ENCODE results near the gene GNG3.

The GNG3 gene

GRCh38 chr11:62712861-62713260 is 5.4 kb downstream of the GNG3 start:
- DNase-seq (ENCODE audit: extremely low read depth, low read depth), result no peak
- TF ChIP-seq, protein P1, sequence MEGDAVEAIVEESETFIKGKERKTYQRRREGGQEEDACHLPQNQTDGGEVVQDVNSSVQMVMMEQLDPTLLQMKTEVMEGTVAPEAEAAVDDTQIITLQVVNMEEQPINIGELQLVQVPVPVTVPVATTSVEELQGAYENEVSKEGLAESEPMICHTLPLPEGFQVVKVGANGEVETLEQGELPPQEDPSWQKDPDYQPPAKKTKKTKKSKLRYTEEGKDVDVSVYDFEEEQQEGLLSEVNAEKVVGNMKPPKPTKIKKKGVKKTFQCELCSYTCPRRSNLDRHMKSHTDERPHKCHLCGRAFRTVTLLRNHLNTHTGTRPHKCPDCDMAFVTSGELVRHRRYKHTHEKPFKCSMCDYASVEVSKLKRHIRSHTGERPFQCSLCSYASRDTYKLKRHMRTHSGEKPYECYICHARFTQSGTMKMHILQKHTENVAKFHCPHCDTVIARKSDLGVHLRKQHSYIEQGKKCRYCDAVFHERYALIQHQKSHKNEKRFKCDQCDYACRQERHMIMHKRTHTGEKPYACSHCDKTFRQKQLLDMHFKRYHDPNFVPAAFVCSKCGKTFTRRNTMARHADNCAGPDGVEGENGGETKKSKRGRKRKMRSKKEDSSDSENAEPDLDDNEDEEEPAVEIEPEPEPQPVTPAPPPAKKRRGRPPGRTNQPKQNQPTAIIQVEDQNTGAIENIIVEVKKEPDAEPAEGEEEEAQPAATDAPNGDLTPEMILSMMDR (IDR thresholded peaks at IDR 0.05; ENCODE audit: low read depth, low read length), result no peak

GRCh38 chr11:62713343-62713742 is 5.9 kb downstream of the GNG3 start:
- TF ChIP-seq, protein P1 (IDR thresholded peaks at IDR 0.05; ENCODE audit: low read depth, low read length), result no peak
- DNase-seq (ENCODE audit: extremely low read depth, low read depth), result no peak

GRCh38 chr11:62715150-62716130 is 8.0 kb downstream of the GNG3 start:
- TF ChIP-seq, protein P1 (IDR thresholded peaks at IDR 0.05; ENCODE audit: low read depth, low read length), result no peak
- no peak for DNase-seq (ENCODE audit: extremely low read depth, low read depth)

DNA sequence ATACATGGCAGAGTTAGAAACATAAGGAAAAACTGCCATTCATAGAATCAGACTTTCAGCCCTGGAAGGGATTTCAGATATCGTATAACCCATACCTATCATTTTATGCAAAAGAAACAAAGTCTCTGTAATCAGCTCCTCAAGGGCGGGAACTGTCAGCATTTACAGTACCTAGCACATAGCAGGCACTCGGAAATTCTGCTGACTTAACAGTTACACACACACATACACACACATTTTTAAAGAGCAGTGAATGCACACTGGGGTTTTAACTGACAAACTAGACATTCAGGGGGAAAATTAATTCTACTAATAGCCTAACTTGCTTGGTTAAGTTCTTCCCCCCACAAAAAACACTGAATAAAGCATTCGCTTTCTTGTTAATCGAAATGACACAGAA is 8.7 kb downstream of the GNG3 start:
- DNase-seq (ENCODE audit: extremely low read depth, low read depth), result no peak
- TF ChIP-seq, protein P1 (IDR thresholded peaks at IDR 0.05; ENCODE audit: low read depth, low read length), result no peak

GRCh38 chr11:62716816-62717215 is 9.3 kb downstream of the GNG3 start:
- DNase-seq (ENCODE audit: extremely low read depth, low read depth), result no peak
- TF ChIP-seq, protein P1 (IDR thresholded peaks at IDR 0.05; ENCODE audit: low read depth, low read length), result no peak

- TF ChIP-seq, protein P1 (IDR thresholded peaks at IDR 0.05; ENCODE audit: low read depth, low read length), result no peak
- no peak for DNase-seq (ENCODE audit: extremely low read depth, low read depth)
Observed at GRCh38 chr11:62719302-62719978, 12.0 kb downstream of the GNG3 start.

DNA sequence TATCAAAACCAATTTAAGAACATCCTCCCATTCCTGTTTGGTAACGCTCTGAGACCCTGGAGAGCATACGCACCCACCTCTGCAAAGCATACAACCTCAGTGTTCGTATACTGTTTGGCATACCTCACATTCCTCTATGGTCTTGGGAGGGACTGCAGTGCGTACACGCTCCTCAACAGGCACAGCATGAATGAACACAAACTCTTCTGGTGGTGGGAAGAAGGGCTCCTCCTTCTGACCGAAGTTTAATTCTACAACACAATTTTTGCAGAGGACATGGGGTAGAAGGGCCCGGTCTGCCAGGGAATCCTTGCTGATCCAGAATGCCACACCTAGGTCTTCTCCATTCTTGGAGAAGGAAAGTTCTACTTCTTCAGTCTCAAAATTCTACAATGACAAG is 14.5 kb downstream of the GNG3 start:
- DNase-seq (ENCODE audit: extremely low read depth, low read depth), result no peak
- TF ChIP-seq, protein P1 (IDR thresholded peaks at IDR 0.05; ENCODE audit: low read depth, low read length), result no peak; the same call in 1 of the 2 replicates

Data from AG09319 (cell line).